Putamen (tissue), 1 donor: ENCODE results near the gene PHACTR4.
"Not testable (repeated sequence)": the region's sequence is repeated elsewhere in the genome, so short reads cannot be mapped to it uniquely, and the experiment has no call there.

Source experiments
- DNase-seq: peaks from one replicate; pipeline ENCODE4 v3.0.0-alpha.2; 2016; ENCODE audit warnings: low spot score

Gene PHACTR4

DNA sequence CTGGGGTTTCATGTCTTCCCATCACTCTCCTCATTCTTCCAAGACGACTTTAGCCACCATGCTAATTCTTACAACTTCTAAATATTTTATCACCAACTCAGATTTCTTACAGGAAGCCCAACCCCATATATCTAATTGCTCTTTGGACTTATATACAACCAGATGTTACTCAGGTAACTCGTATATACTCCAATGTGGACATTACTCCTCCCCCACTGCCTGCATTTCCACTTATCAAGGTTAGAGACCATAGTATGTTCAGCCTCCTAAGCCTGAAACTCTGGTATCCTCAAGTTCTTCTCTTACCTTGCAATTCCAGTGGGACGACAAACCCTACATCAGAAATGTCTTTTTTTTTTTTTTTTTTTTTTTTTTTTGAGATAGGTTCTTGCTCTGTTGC lies 133.6 kb downstream of the PHACTR4 start:
- DNase-seq: no peak

DNA sequence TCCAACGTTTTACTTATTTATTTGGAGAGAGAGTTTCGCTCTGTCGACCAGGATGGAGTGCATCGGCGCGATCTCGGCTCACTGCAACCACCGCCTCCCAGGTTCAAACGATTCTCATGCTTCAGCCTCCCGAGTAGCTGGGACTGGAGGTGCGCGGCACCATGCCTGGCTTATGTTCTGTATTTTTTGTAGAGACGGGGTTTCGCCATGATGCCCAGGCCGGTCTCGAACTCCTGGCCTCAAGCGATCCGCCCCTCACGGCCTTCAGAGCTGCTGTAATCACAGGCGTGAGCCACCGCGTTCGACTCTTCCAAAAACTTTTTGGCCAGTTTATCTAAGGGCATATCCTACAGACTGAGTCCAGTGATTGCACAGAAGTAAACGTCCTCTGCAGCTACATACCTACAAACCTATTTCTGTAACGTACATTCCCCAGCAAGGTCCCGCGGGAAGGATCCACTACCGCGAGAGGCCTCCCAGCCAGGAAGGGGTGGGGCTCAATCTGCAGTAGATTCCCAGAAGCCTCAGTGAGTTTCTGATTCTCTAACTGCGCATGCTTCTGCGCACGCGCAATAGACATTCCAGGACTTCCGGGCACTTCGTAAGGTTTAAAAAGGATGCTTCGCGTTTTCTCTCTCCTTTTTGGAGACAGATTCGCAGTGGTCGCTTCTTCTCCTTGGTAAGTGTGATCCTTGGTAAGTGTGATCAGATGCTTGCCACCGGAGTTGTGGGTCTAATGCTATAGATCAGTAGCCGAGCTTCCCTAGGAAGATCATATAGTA lies 136.1 kb downstream of the PHACTR4 start, which contains the start of gene RCC1:
RCC1 (plus strand) TSS at position 638 of the 782 bp plus-strand sequence. CDS start 23,824 bp downstream, outside the sequence.
- peak; percentile 97 for DNase-seq

DNA sequence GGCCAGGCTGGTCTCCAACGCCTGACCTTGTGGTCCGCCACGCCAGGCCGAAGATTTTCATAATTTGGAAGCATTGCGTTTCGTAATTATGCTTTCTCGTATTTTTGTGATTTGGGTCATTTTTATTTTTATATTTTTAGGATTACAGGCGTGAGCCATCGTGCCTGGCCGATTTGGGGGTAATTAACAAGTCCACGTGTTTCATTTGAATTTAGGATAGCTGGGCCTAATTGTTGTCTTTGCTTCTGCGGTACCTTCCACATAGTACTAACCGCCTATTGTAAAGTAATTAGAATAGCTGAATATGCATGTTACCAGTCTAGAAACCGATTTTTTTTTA lies 137.3 kb downstream of the PHACTR4 start:
- no peak for DNase-seq

DNA sequence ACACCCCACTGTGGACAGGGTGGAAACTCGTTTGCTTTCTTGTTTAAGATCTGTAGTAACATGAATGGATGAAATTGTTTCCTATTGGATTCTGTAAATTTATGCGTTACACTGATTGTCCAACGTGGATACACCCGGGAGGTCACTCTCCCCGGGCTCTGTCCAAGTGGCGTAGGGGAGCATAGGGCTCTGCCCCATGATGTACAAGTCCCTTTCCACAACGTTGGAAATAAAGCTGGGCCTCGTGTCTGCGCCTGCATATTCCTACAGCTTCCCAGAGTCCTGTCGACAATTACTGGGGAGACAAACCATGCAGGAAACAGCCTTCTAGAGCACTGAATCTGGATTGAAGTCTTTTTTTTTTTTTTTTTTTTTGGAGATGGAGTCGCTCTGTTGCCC lies 137.7 kb downstream of the PHACTR4 start:
- no peak for DNase-seq

DNA sequence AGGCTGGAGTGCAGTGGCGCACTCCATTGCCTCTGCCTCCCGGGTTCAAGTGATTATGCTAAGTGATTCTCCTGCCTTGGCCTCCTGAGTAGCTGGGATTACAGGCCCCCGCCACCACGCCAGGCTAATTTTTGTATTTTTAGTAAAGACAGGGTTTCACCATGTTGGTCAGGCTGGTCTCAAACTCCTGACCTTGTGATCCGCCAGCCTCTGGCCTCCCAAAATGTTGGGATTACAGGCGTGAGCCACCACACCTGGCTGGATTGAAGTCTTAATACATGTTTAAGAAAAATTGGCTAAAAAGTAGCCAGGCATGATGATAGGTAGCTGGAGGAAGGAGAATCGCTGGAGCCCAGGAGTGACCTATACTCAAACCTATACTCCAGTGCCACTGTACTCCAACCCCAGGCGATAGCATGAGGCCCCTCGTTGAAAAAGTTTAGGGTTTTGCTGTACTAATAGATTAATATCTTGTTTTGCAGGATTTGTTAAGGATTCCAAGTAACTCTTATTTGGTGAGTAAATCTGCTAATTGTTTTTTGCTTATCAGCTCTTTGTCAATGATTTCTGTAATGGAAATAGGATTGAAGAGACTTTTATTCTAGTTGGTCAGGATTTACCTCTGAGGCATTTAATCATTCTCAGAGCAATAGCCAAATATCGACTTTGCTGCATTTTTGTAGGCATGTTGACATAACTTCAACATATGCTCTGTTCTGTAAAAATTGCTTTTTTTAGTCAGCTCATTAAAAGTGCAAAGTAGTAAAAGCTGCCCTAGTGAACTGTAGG lies 138.3 kb downstream of the PHACTR4 start:
- no peak for DNase-seq

DNA sequence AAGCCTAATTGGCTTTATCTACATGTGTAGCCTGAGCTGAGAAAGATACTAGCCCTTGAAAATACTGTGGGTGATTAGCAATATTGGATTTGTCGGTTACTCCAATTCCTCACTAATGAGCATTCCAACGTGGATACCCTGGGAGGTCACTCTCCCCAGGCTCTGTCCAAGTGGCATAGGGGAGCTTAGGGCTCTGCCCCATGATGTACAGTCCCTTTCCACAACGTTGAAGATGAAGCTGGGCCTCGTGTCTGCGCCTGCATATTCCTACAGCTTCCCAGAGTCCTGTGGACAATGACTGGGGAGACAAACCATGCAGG lies 138.9 kb downstream of the PHACTR4 start:
- DNase-seq: no peak

DNA sequence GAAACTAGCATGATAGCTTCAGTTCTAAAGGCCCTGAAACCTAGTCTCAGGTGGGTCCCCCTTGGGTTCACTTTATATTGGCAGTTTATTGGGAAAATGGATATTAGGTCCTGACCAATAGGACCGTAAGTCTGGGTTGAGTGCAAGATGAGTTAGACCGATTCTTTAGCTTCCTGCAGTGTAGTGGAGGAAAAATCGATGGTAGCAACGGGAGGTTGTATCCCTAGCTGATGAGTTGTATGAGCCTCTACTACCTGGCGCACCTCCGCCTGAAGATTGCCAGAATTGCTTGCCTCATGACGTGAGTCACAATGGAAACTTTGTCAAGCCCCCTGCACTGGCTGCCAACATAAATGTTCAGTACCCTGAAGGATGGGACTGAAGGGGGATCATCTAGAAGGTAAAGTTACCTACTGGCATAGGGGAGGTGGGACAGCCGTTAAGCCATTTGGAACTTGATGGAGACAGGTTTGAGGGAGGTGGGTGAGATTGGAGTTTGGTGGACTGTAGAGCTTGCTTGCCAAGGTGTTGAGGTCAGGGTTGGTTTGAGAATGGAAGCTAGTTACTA lies 140.2 kb downstream of the PHACTR4 start:
- DNase-seq: no peak

DNA sequence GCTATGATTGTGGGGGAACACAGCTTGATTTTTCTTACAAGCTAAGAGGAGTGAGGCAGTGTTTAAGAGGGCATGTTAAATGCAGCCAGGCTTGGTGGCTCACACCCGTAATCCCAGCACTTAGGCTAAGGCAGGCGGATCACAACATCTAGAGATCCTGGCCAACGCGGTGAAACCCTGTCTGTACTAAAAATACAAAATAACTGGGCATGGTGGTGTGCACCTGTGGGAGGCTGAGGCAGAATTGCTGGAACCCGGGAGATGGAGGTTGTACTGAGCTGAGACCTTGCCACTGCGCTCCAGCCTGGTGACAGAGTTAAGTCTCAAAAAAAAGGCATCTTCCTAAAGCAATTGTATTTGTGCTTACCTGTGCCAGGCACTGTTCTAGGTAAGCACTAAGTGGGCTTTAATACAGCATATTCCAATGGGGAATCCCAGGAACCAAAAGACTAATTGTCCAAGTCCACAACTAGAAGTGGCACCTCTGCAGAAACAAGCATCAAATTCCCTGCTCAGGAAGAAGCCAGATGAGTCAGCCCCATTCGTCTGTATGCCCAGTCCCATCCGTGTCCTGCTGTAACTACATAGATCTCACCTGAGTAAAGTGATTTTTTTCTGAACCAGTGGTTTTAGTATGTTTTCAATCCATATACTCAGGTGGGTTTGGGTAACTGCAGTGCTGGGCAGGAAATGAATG lies 140.9 kb downstream of the PHACTR4 start:
- no peak for DNase-seq

DNA sequence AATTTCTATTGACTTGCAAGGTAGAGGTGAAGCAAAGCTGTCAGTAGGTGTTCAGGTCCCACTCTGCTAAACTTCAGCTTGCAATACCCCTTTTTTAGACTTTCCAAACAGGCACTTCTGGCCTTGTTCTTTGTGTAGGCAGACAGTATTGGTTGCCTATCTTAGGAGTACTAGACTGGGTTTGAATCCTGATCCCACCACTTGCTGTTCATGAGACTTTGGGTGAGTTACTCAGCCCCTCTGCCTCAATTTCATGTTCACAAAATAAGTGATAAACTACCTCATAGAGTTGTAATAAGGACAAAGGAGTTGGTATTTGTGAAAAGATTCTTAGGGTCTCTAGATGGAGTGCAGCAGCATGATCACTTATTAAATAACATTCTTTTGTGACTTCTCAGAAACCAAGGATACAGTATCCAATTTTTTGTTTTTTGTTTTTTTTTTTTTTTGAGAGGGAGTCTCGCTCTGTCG lies 141.5 kb downstream of the PHACTR4 start:
- DNase-seq: no peak

DNA sequence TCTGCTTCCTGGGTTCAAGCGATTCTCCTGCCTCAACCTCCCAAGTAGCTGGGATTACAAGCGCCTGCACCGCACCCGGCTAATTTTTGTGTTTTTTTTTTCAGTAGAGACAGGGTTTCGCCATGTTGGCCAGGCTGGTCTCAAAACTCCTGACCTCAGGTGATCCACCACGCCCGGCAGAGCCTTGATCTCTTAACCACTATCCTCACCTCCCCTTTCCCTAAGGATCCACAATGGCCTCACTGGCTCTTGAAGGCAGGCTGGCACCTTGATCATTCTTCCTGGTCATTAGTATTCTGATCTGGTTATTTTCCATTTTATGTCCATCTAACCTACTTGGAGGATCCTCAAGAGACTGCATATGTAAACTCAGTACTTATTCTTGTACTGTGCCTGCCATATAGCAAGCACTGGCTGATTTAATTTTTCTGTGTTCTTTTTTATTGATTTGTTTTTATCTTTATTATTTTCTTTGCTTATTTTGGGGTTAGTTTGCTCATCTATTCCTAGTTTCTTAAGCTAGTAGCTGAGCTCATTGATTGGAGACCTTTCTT lies 142.6 kb downstream of the PHACTR4 start:
- DNase-seq: no peak

DNA sequence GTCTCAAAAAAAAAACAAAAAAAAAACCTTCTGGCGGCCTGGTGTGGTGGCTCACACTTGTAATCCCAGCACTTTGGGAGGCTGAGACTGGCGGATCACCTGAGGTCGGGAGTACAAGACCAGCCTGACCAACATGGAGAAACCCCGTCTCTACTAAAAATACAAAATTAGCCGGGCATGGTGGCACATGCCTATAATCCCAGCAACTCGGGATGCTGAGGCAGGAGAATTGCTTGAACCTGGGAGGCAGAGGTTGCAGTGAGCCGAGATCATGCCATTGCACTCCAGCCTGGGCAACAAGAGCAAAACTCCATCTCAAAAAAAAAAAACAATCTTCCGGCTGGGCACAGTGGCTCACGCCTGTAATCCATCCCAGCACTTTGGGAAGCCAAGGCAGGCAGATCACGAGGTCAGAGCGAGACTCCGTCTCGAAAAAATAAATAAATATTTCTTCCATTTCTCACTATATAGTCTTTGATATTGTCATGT lies 144.9 kb downstream of the PHACTR4 start:
- not testable (repeated sequence) for DNase-seq

DNA sequence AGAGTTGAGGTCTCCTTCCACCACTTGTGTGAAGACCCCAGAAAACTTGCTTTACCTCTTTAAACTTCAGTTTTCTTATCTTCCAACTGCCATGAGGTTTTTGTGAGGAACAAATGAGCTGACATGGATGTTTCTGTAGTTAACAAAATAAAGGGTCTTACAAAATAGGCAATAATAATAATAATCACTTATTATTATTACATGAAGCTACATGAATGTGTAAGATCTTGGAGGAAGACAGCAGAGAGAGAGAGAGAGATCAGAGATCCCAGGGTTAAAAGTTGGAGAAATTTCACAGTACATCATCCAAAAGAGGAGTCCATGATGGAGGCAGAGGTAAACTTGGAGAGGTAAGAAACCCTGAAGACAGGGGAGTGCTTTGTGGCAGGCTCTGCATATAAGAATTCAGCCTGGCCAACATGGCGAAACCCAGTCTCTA lies 147.0 kb downstream of the PHACTR4 start:
- DNase-seq: no peak

DNA sequence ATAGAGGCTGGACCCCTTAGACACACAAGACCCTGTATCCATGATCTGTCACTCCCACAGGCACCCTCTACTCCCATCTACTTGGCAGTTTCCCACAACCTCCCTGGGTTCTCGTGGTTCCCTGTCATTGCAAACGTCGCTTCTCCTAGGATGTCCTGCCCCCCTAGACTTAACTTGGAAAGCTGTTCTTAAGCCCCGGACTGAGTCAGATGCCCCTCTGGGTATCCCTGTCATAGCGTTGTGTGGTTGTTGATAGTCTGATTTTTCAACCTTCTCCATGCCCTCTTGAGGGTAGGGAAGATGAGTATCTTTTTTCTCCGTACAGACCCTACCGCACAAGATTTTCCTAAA lies 148.1 kb downstream of the PHACTR4 start:
- DNase-seq: no peak

DNA sequence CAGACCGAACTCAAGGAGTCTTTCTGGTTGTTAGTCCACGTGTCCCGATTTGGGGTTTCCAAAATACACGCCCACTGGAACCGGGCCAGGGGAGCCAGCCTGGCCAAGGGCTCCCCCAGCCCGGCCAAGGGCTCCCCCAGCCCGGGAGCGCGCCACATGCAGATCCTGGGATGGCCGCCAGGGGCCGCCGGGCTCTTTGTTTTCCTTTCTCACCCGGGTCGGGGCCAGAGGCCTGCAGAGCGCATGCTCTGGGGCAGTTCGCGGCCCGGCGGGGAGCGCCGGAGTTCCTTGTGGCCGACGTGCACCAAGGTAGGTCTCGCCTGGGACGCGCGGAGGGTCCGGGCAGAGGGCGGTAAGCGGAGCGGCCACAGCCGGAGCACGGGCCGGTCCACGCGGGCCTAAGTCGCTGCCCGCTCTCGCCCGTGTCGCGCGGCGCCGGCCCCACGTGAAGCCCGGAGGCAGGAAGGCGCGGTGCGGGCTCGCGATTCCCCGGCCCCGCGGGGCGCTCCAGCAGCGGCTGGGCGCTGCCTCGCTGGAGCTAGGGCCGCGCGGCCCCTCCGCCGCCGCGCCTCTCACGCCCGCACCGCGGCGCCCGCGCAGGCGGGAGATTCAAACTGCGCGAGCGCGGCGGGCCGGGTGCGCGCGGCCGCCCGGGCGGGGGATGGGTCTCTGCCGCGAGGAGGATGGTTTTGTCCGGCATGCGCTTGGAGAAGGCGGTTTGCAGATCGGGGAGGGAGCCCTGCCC lies 148.6 kb downstream of the PHACTR4 start:
- peak; percentile 83 for DNase-seq

DNA sequence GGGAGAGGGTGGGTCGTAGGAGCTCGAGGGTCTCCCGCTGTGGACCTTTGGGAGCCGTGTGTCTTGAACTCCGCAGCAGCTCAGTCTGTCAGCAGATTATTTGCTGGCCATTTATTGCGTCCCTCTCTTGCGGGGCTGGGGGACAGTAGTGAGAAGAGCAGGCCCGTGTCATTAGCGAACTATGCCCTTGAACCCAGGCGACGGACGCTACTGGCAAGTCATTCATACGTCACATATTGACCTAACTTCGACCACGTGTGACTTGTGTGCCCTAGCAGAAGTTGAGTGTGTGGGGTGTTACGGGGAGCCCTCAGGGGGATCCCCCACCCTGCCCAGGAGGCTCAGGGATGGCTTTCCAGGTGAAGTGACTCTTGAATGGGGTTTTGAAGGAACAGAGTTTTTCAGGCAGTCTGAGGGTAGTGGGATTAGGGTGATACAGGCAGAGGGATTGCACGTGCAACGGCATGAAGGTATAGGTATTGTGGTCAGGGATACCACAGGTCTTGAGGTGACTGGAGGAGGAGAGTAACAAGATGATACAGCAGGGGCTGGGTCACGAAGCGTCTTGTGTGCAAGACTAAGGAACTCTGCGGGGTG lies 149.3 kb downstream of the PHACTR4 start:
- DNase-seq: no peak

DNA sequence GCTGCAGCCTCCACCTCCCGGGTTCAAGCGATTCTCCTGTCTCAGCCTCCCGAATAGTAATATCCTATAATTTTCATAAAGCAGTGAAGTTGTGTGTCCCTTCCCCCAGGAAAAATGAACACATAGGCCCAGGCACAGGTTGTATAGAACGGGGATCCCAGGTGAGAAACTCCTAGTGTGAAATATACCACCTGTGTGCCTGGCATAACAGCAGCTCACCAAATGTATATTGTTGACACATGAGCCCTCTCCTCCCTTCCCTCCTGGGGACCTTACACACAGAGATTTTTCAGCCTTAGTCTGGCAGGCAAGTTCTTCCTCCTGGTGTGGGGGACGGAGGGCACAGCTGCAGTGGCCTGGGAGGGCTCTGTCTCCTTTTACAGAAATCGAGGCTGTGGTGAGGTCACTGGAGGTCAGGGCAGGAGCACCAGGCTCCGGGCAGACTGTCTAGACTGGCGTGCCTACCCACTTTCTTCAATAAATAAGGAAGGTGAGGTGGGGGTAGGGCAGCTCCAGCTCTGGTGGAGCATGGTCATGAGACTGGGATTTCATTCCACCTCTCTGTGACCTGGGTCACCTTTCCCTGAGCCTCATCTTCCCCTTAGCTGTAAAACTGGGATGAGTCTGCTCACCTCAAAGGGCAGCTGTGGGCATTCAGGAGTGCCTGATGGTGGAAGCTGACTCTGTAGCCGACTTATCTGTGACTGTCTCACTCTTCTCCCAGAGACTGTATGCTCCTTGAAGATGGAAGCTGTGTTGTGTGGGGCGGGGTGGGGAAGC lies 150.6 kb downstream of the PHACTR4 start:
- no peak for DNase-seq

DNA sequence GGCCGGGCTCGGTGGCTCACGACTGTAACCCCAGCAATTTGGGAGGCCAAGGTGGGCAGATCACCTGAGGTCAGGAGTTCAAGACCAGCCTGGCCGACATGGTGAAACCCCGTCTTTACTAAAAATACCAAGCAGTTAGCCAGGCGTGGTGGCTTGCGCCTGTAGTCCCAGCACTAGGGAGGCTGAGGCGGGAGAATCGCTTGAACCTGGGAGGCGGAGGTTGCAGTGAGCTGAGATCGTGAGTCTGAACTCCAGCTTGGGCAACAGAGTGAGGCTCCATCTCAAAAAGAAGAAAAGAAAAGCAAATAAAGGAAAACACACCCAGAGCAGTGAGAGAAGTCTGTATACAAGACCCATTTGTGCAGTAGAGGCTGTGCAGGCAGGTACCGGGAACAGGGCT lies 151.3 kb downstream of the PHACTR4 start:
- DNase-seq: not testable (repeated sequence)

DNA sequence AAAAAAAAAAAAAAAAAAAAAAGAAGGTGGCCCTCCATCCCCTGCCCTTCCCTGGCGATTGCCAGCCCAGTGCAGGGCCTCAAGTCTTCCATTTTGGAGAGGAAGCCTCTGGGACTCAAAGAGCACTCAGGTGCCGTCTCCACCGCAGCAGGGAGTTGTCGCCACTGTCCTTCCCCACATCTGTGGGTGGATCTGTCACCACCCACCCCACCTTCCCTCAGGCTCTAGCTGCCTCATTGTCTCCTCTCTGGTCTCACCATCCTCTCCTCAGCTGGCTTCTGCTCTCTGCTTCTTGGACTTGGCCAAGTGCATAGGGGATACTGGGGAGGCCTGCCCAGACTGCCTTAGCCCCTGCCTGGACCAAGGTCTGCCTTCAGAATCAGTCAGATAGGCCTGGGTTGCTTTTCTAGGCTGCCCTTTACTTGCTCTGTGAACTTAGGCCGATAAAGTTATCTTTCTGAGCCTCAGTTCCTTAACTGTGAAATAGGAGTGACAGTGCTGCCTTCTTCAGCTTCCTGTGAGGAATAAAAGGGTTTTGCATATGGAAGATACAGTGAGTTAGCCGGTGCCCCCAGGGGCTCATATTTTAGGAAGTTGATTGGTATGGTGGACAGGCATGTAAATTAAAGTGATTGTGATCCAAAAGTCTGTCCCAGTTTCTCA lies 152.1 kb downstream of the PHACTR4 start:
- no peak for DNase-seq

DNA sequence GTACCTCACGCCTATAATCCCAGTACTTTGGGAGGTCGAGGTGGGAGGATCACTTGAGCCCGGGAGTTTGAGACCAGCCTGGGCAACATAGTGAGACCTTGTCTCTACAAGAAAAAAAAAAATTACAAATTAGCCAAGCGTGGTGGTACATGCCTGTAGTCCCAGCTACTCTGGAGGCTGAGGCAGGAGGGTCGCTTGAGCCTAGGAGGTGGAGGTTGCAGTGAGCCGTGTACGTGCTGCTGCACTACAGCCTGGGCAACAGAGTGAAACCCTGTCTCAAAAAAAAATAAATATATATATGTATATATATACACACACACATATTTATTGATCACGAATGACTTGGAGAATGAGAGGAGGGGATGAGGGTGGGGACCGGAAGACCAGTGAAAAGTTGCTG lies 153.0 kb downstream of the PHACTR4 start:
- not testable (repeated sequence) for DNase-seq
